Endothelial cell of umbilical vein (primary cell): ENCODE results near the gene GNAS-AS1. TPM values are rescaled to one million over a fixed set of nuclear protein-coding genes. Genes with fewer than 3 reads are reported as not detected.

Experiments used
- BruUV-seq: library from RNA; stranded (reverse); fragments of 400-500 nt; replicated peaks from 2 replicates; lab custom pipeline; 2021; lab: Mats Ljungman, UMichigan
- CTCF ChIA-PET: fragments of 300-600, 350-600 bp; sonication (Branson Sonifier 250); formaldehyde crosslinking; loops from one replicate; lab custom pipeline; 2021; ENCODE audit warnings: antibody characterized with exemption, inconsistent platforms; lab: Charles Lee
- POLR2A ChIA-PET: fragments of 300-600, 350-600 bp; sonication (Branson Sonifier 250); formaldehyde crosslinking; loops from one replicate; lab custom pipeline; 2021; ENCODE audit warnings: antibody characterized with exemption, inconsistent platforms; lab: Charles Lee
- DNase-seq: peaks from one replicate; pipeline ENCODE4 v3.0.0-alpha.2; 2011; ENCODE audit warnings: low read depth, low spot score
- FAIRE-seq: peaks from 2 replicates; lab custom pipeline; 2011; peaks lifted over from hg19 to GRCh38; lab: Jason Lieb, UNC
- H2AFZ ChIP-seq: 2 replicates; pipeline ENCODE4 v1.6.0; 2012; ENCODE audit warnings: low read depth, low read length, control low read depth, inconsistent platforms
- H3K27ac ChIP-seq: 2 replicates; pipeline ENCODE4 v1.5.1; 2011; ENCODE audit warnings: low read depth, mild to moderate bottlenecking, control low read depth, low read length, moderate library complexity; ENCODE audit not compliant: insufficient read depth
- H3K27me3 ChIP-seq, 2 experiments: 2 replicates each; pipeline versions ENCODE4 v1.6.0 to v1.6.1; 2011; ENCODE audit warnings: low read length in 2 of 2, mixed read lengths in 1 of 2; ENCODE audit not compliant: control insufficient read depth in 2 of 2, insufficient read depth in 2 of 2
- H3K36me3 ChIP-seq, 2 experiments: 2 replicates in 1 of 2; 3 replicates in 1 of 2; pipeline ENCODE4 v1.5.1; 2011; ENCODE audit warnings: low read length in 2 of 2, mild to moderate bottlenecking in 1 of 2, moderate library complexity in 1 of 2; ENCODE audit not compliant: control insufficient read depth in 2 of 2, insufficient read depth in 2 of 2; ENCODE audit errors: extremely low read depth in 1 of 2
- H3K4me1 ChIP-seq: 3 replicates; pipeline ENCODE4 v1.5.1; 2011; ENCODE audit warnings: mild to moderate bottlenecking, low read length; ENCODE audit not compliant: control insufficient read depth, insufficient read depth; ENCODE audit errors: extremely low read depth
- H3K4me2 ChIP-seq: 2 replicates; pipeline ENCODE4 v1.6.1; 2011; ENCODE audit warnings: low read length, control low read depth, mixed read lengths; ENCODE audit not compliant: insufficient read depth
- H3K4me3 ChIP-seq, 3 experiments: fragments of 200-600 bp in 1 of 3; sonication (generic), shearing (Covaris generic) in 1 of 3; replicated peaks in 1 of 3; 2 replicates each; pipeline ENCODE4 v1.5.1; 2011 to 2016; ENCODE audit warnings: control low read depth in 3 of 3, low read length in 3 of 3, mild to moderate bottlenecking in 2 of 3, inconsistent platforms in 1 of 3, low read depth in 1 of 3, moderate library complexity in 1 of 3; ENCODE audit not compliant: insufficient read depth in 1 of 3
- H3K79me2 ChIP-seq: 2 replicates; pipeline ENCODE4 v1.6.0; 2012; ENCODE audit warnings: low read length, inconsistent platforms; ENCODE audit not compliant: control insufficient read depth, insufficient read depth
- H3K9ac ChIP-seq: replicated peaks from 2 replicates; pipeline ENCODE3; 2011; ENCODE audit warnings: low read length, control low read depth; ENCODE audit not compliant: insufficient read depth; ENCODE audit errors: extremely low read depth
- H3K9me1 ChIP-seq: replicated peaks from 3 replicates; pipeline ENCODE4 v1.6.0; 2011; ENCODE audit warnings: mild to moderate bottlenecking, low read length; ENCODE audit not compliant: control insufficient read depth, insufficient read depth; ENCODE audit errors: extremely low read depth
- H3K9me3 ChIP-seq: replicated peaks from 2 replicates; pipeline ENCODE4 v1.5.1; 2012; ENCODE audit warnings: low read length, inconsistent platforms; ENCODE audit not compliant: control insufficient read depth, insufficient read depth
- H4K20me1 ChIP-seq: replicated peaks from 2 replicates; pipeline ENCODE3; 2011; ENCODE audit warnings: mild to moderate bottlenecking, low read length; ENCODE audit not compliant: control insufficient read depth, insufficient read depth; ENCODE audit errors: extremely low read depth
- EZH2 ChIP-seq: IDR thresholded peaks from 2 replicates; pipeline ENCODE4 v1.6.1; 2012; ENCODE audit warnings: borderline replicate concordance, low read depth, mild to moderate bottlenecking, moderate library complexity, low read length, inconsistent platforms; ENCODE audit not compliant: severe bottlenecking
- FOS ChIP-seq: IDR thresholded peaks from 2 replicates; pipeline ENCODE4 v1.6.1; 2011; ENCODE audit warnings: mild to moderate bottlenecking, low read length, moderate library complexity, borderline replicate concordance; ENCODE audit not compliant: insufficient read depth
- GATA2 ChIP-seq: IDR thresholded peaks from 2 replicates; pipeline ENCODE4 v1.7.0; 2011; ENCODE audit warnings: low read depth, mild to moderate bottlenecking, moderate library complexity, mixed read lengths, low read length; ENCODE audit not compliant: insufficient read length, insufficient read depth
- JUN ChIP-seq: IDR thresholded peaks from 2 replicates; pipeline ENCODE4 v1.6.1; 2011; ENCODE audit warnings: borderline replicate concordance, low read depth; ENCODE audit not compliant: insufficient read length, insufficient read depth
- MYC ChIP-seq: IDR thresholded peaks from one replicate; pipeline ENCODE4 v1.6.1; 2011; ENCODE audit warnings: mild to moderate bottlenecking, low read depth, low read length
- POLR2A ChIP-seq: IDR thresholded peaks from 2 replicates; pipeline ENCODE4 v1.6.1; 2012; ENCODE audit warnings: low read depth, mild to moderate bottlenecking, control low read depth, low read length
- POLR2AphosphoS5 ChIP-seq: IDR thresholded peaks from 2 replicates; pipeline ENCODE4 v1.6.1; 2012; ENCODE audit warnings: low read depth, mild to moderate bottlenecking, control low read depth, low read length, moderate library complexity; ENCODE audit not compliant: insufficient read depth
- dilution Hi-C: fragments of 300-500 bp; cut with MboI; formaldehyde crosslinking; loops from one replicate; pipeline ENCODE4 v1.15.0; 2019; ENCODE audit warnings: low sequenced_read_pairs; ENCODE audit not compliant: extremely low pct_ligation_motif_present
- intact Hi-C: fragments of 100-400 bp; cut with micrococcal nuclease; formaldehyde crosslinking; loops from one replicate; pipeline ENCODE4 v1.10.0; 2022
- polyA plus RNA-seq, 4 experiments: library from polyadenylated mRNA; depleted of rRNA in 3 of 4; stranded (reverse) in 3 of 4; unstranded in 1 of 4; fragments of >200 nt; gene quantifications; 2 replicates each; pipeline versions ENCODE4 v1.2.1 to v1.2.3, GENCODE V29; 2011 to 2012; ENCODE audit warnings: missing spikeins in 1 of 4
- total RNA-seq: library from RNA; stranded (reverse); gene quantifications from 2 replicates; pipeline ENCODE4 v1.2.3, GENCODE V29; 2021

Gene GNAS-AS1
- total and polyA plus RNA-seq, 2 donors (not counting 3 experiments of a cell fraction or from before 2014, with no cell fraction given), result 0.11 to 0.58 TPM

- no TSS peak for BruUV-seq
Measured at GRCh38 chr20:58795181-58795922, 55.4 kb downstream of the GNAS-AS1 start.

GRCh38 chr20:58794510-58795180 lies 56.1 kb downstream of the GNAS-AS1 start:
- no peaks in the 10 kb centered on the region for H3K79me2 ChIP-seq
- no peak overlapping the region for H3K27ac ChIP-seq
- POLR2A ChIA-PET, result no interaction called here
- no peaks in the 10 kb centered on the region for H3K9me3 ChIP-seq
- no peaks in the 10 kb centered on the region for H3K4me1 ChIP-seq
- H4K20me1 ChIP-seq, result no peaks in the 10 kb centered on the region
- DNase-seq, result no peak
- H3K36me3 ChIP-seq, result no peaks in the 10 kb centered on the region
- no peak overlapping the region for H3K4me2 ChIP-seq
- no peak overlapping the region for H2AFZ ChIP-seq
- FAIRE-seq, result no peak
- dilution Hi-C loops, result no loop called here
- H3K9ac ChIP-seq, result no peak overlapping the region
- intact Hi-C loops, result no loop called here
- TF ChIP-seq JUN, result no peak
- TF ChIP-seq POLR2A, result no peak
- no peak for TF ChIP-seq EZH2
- TF ChIP-seq MYC, result no peak
- no peak for TF ChIP-seq FOS
- CTCF ChIA-PET, result no interaction called here
- H3K4me3 ChIP-seq, result no peak overlapping the region
- no TSS peak for BruUV-seq
- H3K9me1 ChIP-seq, result no peaks in the 10 kb centered on the region
- H3K27me3 ChIP-seq, result no peaks in the 10 kb centered on the region

More at GRCh38 chr20:58795181-58795922, 55.4 kb downstream of the GNAS-AS1 start:
- no peak overlapping the region for H3K4me3 ChIP-seq
- no peaks in the 10 kb centered on the region for H3K9me3 ChIP-seq
- H2AFZ ChIP-seq, result no peak overlapping the region
- TF ChIP-seq POLR2AphosphoS5 (no peak), POLR2A (no peak), MYC (no peak), GATA2 (no peak)
- no peaks in the 10 kb centered on the region for H3K79me2 ChIP-seq
- intact Hi-C loops (no loop called here), dilution Hi-C loops (no loop called here)
- no peaks in the 10 kb centered on the region for H3K36me3 ChIP-seq
- DNase-seq (no peak), FAIRE-seq (no peak)
- ChIA-PET CTCF (no interaction called here), POLR2A (no interaction called here)
- no peaks in the 10 kb centered on the region for H3K27me3 ChIP-seq
- no peak overlapping the region for H3K27ac ChIP-seq
- no peaks in the 10 kb centered on the region for H4K20me1 ChIP-seq
- H3K4me1 ChIP-seq, result no peaks in the 10 kb centered on the region
- H3K9me1 ChIP-seq, result no peaks in the 10 kb centered on the region
- H3K9ac ChIP-seq, result no peak overlapping the region
- no peak overlapping the region for H3K4me2 ChIP-seq
